GM12873 (cell line): Measurements from ENCODE around the gene ADAMTS16.

Experiments
- TF ChIP-seq, protein P1 (sequence below): IDR thresholded peaks from 2 replicates; pipeline ENCODE4 v1.5.1; 2012; ENCODE audit warnings: low read depth, mild to moderate bottlenecking, moderate library complexity, low read length, control low read depth; ENCODE audit not compliant: insufficient read depth; ENCODE audit errors: missing control alignments

Gene ADAMTS16

DNA sequence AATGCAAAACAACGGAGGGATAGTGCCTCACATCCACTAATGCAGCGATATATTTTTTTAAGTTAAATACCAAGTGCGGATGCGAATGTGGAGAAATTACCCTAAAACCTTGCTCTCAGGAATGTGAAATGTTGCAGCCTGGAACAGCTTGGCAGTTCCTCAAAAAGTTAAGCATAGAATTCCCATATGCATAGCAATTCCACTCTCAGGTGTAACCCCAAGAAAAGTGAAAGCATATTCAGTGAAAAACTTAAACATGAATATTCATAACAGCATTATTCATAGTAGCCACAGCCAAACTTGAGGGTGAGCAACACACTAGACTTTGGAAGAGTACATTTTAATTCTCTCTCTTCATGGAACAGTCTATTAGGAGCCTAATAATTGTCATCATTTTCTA, 199.1 kb downstream of the ADAMTS16 start:
- TF ChIP-seq, protein P1, sequence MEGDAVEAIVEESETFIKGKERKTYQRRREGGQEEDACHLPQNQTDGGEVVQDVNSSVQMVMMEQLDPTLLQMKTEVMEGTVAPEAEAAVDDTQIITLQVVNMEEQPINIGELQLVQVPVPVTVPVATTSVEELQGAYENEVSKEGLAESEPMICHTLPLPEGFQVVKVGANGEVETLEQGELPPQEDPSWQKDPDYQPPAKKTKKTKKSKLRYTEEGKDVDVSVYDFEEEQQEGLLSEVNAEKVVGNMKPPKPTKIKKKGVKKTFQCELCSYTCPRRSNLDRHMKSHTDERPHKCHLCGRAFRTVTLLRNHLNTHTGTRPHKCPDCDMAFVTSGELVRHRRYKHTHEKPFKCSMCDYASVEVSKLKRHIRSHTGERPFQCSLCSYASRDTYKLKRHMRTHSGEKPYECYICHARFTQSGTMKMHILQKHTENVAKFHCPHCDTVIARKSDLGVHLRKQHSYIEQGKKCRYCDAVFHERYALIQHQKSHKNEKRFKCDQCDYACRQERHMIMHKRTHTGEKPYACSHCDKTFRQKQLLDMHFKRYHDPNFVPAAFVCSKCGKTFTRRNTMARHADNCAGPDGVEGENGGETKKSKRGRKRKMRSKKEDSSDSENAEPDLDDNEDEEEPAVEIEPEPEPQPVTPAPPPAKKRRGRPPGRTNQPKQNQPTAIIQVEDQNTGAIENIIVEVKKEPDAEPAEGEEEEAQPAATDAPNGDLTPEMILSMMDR, result no peak

DNA sequence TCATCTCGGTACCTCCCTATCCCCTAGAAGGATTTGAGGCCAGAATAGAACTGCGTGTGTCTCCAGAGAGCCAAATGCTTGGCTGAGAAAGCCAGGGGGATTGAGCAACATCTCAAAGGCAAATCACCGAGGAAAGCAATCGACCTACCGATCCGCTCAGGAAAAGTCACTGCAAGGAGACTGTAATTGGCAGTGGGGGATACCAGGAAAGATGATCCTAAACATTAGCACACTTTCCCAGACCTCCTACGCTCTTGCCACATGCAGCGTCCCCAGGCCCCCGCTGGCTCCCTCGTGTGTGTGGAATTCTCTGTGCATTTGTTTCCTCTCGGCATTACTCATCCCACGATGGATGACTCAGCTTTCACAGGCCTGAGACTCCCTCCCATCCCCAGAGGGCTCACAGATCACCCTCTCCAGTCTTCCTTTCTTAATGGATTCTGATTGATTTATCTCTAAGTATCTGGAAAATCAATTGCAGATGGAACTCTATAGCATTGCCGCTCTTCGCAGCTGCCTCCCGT, 200.1 kb downstream of the ADAMTS16 start:
- TF ChIP-seq, protein P1, result no peak

DNA sequence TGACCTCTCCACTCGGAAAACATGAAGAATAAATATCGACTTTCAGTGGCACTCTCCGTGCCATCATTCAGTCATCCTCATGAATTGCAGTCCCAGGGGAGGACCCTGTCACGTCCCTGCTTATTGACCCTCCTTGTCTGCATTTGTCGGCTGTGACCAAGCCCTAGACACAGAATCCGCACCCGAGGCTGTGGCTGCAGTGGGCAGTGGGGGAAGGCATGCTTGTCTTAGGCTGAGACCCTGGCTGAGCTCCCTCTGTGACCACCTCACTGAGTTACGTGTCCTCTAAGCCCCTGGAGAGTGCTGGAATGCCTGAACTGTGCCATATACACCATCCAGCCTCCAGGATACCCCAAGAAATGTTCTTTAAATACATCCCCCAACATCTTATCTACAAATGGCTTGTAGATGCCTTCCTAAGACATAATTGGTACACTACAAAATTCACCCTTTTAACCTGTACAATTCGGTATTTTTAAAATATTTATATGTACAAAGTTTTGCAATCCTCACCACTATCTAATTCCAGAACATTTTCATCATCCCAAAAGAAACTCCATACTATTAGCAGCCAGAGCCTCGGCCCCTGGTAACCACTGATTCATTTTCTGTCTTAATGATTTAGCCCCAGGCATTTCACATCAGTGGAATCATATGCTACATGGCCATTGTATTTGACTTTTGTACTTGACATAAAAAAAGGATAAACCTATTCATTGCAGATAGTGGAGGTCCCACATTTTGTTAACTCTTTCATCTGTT, 201.6 kb downstream of the ADAMTS16 start:
- TF ChIP-seq, protein P1, result no peak

DNA sequence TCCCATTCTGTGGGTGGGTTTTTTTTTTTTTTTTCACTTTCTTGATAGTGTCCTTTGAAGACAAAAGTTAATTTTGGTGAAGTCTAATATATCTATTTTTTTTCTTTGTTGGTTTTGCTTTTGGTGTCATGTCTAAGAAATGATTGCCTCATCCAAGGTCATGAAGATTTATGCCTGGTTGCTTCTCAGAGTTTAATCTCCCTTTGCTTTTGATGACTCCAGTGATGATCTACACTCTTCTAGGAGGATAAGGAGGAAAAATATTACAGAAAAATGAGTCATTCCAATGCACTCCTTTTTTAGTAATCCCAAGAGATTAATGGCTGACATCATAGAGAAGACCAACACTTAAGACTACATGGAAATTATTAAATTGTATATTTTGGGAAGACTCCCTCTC, 202.7 kb downstream of the ADAMTS16 start:
- TF ChIP-seq, protein P1, result no peak

DNA sequence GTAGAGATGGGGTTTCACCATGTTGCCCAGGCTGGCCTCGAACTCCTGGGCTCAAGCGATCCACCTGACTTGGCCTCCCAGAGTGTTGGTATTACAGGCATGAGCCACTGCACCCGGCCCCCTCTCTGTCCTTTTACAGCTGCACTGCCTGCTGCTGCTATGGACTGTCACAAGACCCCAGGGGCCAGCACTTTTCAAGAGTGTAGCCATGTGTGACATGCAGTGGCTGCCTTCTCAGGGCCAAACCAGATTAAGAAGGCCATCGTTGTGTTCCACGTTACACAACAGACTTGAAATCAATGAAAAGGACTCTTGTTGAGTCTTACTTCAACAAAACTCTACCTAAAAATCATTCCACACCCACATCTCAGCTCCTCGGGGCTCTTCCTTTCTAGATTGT, 203.4 kb downstream of the ADAMTS16 start:
- TF ChIP-seq, protein P1, result no peak

DNA sequence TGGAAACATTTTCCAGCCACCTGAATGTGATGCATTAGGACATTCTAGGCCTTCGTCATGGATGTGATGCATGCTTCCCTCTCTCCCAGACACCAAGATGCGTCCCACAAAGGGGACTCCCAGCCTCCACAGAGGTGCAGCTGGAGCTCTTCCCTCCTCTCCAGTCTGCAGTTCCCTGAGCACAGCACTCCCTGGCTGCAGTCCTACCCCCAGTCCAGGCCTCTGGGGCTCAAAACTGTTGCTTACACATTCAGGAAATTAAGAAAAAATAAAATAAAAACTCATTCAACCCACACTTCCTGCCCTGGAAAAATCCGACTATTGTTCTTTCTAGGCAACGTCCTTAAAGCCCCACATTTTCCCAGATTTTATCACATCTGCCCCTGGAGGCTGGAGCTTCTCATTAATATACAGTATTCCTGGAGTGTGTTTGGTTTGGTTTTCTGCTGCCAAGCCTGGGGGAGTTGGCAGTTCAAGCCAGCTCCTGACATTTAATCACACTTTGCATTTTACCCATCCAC, 204.0 kb downstream of the ADAMTS16 start:
- TF ChIP-seq, protein P1, result no peak

DNA sequence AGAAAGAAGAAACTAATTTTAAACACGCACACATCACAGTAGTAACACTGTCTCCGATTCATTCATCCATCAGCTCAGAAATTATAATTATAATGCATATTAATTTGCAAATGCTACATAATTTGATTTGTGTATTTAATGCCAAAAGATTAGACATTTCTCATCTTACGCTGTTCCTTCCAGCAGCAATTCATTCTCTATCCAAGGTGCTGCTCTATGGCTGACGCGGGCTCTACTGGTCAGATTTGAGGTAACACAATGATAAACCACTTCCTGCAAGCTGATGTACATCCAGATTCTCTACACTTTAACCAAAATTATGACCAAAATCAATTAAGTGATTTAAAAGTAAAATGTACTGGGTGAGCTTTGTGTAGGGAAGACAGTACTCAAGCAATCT, 204.5 kb downstream of the ADAMTS16 start:
- TF ChIP-seq, protein P1, result no peak
